Gastrocnemius medialis (tissue), 4 donors: Measurements from ENCODE around the gene ACLY.

ENCODE experiments used
- CTCF ChIP-seq, 5 experiments: fragments of 450-650 bp in 3 of 5; fragments of 200-600 bp in 2 of 5; sonication (generic) in 2 of 5; IDR thresholded peaks in 4 of 5; conservative IDR thresholded peaks in 1 of 5; 1 replicate in 4 of 5; 2 replicates in 1 of 5; pipeline ENCODE4 v1.5.1; 2016 to 2019; ENCODE audit warnings: antibody characterized with exemption in 5 of 5, mild to moderate bottlenecking in 3 of 5, moderate library complexity in 3 of 5
- POLR2A ChIP-seq, 2 donors: fragments of 450-650 bp; IDR thresholded peaks; one replicate each; pipeline ENCODE4 v1.6.1; 2017; ENCODE audit warnings: antibody characterized with exemption in 2 of 2, mild to moderate bottlenecking in 2 of 2, moderate library complexity in 2 of 2

- no peak for TF ChIP-seq CTCF (IDR thresholded peaks at IDR 0.05 in 4 of 5, conservative IDR thresholded peaks at IDR 0.05 in 1 of 5)
- TF ChIP-seq POLR2A (IDR thresholded peaks at IDR 0.05), result no peak
Observed at GRCh38 chr17:41868568-41868967, 50.2 kb downstream of the ACLY start.
